DMS 273 (cell line): ENCODE measurements around the gene PYGB.
"Not testable (repeated sequence)": the region's sequence is repeated elsewhere in the genome, so short reads cannot be mapped to it uniquely, and the experiment has no call there.

Experiments
- DNase-seq: peaks from one replicate; lab custom pipeline; 2025; ENCODE audit not compliant: unreplicated experiment; lab: John Stamatoyannopoulos, UW

Gene PYGB

DNA sequence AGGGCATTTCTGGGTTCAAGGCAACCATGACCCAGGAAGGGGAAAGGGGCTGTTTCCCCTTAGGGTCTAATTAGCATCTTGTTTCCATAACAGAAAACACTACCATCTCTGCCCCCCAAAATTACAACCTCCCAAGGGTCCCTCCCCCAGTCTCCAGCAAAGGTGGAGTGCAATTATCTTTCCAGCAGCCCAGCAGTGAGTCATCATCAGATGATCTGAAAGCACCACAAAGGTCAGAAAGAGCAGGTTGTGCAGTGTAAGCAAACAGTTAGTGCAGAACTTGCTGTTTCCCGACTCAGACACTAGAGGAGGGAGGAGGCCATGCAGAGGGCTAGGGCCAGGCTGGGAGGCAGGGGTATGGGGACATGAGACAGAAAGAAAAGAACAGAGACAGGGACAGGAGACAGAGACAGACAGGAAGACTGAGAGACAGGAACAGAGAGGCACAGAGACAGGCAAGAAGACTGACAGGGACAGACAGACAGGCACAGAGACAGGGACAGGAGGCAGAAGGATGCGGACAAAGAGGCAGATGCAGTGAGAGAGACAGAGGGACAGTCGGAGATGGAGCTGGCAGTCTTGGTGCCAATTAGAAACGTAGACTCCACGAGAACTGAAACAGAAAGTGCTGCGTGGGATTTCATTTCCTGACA is 62.5 kb downstream of the PYGB start:
- DNase-seq, result peak; percentile 74

DNA sequence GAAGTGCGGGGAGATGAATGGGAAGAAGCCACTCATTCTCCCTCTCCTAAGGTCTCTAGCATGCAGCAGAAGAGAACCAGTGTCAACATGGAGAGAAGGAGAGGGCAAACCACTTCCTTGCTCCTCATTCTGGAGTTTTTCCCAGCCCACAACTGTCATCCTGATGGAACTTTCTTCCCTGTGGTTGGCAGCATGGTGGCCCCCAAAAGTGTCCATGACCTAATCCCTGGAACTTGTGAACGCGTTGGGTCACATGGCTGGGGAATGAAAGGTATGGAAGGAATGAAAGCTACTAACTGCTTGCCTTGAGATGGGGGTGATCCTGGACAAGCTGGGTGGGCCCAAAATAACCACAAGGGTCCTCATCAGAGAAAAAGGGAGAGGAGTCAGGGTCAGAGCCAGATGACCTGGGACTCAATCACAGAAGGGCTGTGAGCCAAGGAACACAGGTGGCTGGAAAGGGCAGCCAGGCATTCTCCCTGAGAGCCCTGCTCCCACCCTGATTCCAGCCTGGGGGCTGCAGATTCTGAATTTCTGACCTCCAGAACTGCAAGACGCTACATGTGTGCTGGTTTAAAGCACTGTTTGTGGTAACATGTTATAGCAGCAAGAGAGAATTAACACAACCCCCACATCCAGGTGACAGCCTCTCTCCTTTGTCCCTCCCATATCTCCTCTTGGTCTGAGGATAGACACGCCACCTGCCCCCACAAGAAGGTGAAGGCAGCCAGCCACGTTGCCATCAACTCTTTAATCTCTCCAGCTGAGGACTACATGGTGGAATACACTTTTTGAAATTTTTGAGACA is 63.2 kb downstream of the PYGB start:
- DNase-seq, result no peak

DNA sequence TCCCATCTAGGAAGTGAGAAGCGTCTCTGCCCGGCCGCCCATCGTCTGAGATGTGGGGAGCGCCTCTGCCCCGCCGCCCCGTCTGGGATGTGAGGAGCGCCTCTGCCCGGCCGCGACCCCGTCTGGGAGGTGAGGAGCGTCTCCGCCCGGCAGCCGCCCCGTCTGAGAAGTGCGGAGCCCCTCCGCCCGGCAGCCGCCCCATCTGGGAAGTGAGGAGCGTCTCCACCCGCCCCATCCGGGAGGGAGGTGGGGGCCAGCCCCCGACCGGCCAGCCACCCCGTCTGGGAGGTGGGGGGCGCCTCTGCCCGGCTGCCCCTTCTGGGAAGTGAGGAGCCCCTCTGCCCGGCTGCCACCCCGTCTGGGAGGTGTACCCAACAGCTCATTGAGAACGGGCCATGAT is 64.8 kb downstream of the PYGB start:
- DNase-seq, result not testable (repeated sequence)

DNA sequence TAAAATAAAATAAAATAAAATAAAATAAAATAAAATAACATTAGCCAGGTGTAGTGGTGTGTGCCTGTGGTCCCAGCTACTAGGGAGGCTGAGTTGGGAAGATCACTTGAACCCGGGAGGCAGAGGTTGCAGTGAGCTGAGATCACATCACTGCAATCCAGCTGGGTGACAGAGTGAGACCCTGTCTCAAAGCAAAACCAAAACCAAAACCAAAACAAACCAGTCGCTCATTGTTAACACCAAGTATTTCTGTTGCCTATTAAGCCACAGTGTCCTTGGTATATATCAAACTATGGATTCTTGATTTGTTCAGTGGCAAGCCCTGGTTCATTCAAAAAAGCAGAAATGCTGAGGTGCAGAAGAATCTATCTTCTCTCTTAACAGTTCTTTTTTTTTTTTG is 65.7 kb downstream of the PYGB start:
- no peak for DNase-seq

DNA sequence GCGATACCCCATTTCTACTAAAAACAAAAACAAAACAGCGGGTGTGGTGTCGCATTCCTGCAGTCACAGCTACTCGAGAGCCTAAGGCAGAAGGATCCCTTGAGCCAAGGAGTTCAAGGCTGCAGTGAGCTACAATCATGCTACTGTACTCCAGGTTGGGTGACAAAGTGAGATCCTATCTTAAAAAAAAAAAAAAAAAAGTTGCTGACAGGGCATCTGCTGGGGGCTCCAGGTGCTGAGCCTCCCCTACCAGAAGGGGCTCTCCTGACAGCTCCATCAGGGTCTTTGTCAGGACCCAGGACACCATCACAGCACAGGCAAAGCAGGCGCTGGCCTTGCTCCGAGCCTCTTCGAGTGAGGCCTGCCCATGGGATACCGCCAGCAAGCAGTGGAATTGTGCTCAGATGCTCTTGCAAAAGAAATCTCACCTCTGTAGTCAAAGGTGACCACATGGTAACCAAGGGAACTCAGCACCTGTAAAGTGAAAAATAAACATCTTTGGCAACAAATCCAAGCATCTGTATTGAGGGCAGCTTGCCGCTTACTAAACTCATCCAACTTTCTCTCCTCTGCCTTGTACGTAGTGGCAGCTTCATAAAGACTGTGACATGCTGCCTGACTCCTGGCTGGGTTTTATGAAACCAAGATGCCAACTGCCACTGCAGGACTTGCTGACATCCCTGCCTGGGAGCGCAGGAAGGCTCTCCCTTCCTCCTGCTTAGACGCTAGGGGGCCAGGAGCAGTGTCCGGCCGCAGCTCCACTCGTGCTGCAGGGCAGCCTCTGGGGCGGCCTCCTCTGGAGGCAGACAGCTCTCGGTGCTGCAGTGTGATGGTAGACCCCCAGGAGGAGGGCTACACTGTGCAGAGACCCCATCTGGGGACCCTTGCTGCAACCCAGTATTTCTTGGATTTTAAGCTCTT is 66.9 kb downstream of the PYGB start:
- DNase-seq, result no peak

DNA sequence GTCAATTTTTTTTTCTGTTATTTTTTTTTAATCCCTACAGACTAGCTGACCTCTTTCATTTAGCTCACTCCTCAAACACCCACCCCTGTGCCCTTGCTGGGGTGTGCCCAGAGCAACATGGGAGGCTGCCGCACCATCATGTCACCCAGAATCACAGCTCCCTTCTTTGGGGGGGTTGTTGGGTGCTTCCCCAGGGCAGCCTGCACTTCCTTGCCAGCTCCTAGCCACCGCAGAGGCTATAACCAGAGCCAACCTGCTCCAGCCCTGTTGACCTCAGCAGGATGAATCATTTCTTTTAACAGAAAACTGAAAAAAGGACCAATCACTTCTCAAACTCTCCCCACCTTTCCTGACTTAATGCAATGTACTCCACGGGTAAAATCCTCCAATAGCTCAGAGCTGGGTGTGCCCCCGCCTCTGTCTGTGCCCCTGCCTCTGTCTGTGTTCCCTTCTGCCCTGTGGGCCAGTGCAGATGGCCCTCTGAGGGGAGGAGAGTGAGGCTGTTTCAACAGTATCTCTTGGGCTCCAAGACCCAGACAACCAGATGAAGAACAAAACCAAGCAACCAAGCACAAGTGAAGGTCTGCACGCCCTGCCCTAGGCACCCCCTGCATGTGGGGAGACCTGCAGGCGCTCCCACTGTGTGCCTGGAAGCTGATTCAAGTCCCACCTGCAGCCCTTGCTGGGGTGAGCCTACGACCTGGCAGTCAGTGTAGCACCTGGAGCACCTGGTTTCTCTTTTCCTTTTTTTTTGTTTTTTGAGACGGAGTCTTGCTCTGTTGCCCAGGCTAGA is 67.7 kb downstream of the PYGB start:
- DNase-seq, result no peak

DNA sequence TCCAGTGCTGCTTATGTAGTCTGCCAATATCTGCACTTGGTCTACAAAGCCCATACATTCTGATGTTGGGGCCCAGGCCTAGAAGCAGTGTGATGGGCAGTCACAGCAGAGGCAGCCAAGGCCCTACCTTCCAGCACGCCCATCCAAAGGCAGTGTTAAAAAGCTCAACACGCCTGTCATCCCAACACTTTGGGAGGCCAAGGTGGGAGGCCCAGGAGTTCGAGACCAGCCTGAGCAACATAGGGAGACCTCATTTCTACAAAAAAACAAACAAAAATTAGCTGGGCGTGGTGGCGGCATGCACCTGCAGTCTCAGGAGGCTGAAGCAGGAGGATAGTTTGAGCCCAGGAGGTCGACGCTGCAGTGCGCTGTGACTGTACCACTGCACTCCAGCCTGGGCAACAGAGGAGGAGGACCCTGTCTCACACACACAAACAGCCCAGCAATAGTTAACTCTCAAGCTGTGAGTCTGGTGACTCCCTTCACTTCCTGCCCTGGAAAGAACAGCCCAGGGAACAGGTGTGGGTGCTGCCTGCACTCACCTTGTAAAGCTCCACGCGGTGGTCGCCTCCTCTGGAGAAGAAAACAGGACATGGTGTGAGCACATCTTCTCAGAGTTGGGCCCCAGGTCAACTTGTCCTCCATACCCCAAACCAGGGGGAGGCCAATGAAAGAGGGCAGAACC is 68.8 kb downstream of the PYGB start:
- DNase-seq, result no peak

DNA sequence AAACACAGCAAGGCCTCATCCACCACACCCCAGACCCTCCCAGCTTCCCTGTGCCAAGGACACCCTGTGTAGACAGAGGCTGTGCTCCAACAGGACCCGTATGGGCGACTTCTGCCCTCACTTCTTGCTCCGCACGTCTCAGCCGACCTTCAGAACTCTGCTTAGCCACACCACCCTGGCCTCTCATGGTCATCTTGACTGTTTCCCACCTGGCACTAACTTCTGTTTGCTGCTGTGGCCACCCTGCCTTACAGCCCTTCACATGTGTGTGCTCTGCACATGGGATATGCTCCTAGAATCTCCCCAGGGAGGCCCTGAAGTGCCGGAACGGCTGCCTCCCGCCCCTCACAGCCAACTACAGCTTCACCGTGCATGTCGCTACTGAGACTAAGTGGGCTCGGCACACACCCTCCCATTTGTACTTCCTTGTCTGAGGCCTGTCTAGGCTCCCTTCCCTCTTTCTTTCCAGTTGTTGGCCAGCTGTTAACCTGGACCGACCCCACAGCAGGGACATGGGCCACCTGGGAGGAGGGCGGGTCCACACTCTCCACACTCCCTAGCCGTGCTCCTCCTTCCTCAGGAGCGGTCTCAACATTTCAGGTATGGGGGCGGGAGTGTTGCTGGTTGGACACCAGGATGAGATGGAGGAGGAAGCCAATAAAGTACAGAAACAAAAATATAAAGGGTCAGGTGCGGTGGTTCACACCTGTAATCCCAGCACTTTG is 69.6 kb downstream of the PYGB start:
- DNase-seq, result no peak

DNA sequence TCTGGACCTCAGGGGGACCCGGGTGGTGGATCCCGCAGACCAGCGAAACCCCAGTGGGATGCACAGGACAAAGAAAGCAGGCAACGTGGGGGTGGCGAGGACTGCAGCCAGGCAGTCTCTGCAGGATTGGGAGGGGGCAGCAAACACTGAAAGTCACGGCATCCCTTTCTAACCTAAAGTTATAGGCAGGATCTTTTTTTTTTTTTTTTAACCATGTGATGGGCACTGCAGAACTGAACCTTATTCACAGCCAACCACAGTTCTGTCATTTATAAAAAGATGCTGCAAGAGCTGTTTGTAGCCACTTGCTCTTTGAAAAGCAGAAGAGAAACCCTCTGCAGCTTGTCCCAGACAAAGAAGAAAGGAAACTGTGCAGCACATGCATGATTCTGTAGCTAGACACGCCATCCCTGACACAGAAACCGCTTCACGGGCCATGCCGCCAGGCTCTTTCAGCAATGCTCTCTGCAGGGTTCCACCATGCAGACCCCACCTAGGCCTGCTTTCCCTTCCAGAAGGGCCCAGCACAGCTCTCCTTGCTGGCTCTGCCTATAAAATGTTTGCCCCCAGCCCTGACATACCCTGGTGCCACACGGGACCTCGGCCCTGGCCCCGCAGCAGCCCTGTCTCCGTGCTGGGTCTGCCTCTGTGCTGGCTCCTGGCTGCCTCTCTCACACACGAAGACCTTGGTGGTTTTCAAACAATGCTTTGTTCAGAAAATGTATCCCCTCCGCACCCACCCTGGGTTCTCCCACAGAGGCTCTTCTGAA is 70.8 kb downstream of the PYGB start:
- DNase-seq, result no peak

DNA sequence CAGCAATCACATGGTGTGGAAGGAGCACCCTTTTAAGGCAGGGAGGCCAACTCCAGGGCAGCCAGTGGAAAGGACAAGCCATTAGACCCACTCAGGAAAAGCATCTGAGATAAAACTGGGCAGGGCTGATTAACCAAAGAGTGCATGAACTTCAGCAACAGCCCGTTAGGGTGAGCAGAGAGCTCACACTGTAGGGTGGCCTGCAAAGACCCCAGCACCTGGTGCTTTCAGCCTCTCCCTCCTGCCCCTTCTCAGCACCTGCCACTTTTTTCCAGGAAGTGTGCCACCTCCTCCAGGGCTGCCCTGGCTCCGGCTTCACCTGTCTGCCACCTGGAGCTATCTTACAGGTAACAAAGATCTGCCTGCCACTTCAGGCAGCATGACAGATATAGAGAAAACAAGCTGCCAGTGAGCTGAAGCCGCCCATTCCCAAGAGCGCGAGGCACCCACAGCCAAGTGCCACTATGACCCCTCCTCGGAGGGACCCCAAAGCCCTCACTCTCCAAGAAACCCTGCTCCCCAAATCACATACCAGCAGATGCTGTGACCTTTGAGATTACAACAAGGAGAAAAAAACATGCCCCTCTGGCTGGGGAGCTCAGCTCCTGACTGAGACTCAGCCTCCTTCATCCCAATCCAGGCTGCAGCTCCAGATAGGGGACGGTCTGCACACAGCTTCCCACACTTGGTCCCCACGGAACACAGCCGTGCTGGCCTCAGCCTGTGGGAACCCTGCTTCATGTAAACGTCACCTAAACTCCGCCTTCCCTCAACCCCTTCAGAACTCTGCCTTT is 71.6 kb downstream of the PYGB start:
- DNase-seq, result no peak

DNA sequence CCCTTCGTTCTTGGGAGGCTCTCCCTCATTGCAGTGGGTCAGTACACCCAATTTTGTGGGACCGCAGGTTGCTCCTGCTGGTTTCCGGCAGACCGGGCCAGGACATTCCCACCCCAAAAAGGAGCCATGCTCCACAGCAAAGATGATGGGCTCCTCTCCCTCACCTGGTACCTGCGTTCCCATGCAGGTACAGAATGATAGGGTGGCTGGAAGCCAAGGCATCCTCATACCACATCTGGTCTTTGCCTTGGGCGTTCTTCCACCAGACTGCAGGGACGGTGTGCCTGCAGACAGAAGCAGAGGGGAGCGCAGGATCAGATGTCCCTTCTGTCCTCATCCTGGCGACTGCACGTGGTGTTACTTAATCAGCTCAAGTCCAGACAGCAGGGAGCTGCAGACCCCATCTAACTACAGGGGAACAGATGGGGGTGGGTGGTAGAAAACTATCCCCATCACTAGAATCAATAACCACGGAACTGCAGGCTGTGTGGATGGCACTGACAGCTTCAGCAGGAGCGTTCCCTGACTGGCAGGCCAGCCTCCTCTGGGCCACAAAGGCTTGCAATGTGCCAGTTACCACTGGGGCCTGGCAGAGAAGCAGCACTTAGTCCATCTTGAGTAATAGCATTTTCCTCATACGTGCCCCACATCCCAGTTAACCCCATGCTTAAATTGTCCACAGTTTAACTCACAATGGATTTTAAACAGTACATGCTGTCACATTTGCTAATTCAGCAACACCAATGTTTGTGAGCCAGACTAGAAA is 72.3 kb downstream of the PYGB start:
- DNase-seq, result no peak

DNA sequence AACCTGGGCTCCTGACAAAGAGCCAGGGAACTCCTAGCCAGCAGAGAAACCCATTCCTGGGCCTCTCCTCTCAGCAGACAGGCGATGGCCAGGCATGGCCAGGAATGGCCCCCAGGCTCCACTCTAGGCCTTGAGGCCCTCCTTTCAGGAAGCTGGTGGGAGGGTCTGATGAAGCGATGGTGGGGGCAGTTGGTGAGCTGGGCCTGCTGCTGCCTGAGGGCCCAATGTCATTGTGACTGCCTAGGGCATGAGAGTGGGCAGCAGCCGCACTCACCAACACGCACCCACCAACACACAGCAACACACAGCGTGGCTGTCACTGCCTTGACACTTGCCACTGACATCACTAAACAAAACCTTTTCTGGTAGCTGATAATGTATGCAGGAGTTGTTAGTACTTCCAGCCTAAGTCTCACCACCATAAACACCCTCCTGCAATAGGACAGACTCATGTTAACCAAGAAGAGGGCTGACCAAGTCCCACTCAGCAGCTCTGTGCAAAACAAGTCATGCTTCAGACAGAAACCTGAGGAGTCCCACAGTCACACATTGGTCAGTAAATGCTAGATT is 73.5 kb downstream of the PYGB start:
- DNase-seq, result no peak

DNA sequence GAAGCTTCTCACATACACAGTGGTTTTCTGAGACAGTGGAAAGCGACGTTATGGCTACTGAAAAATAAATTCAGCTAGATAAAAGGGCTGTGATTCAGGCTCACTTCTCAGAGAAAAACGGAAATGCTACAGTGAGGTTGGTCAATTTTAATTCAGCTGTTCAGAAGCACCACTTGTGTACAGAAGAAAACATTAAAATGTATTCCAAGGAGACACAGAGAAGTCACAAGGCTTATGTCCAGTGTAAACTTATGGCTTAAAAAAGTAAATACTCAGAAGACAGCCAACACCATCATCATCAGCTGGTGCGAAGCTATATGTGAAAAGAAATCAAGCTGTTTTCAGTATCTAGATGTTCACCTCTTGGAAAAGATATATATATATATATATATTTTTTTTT is 74.1 kb downstream of the PYGB start:
- no peak for DNase-seq

DNA sequence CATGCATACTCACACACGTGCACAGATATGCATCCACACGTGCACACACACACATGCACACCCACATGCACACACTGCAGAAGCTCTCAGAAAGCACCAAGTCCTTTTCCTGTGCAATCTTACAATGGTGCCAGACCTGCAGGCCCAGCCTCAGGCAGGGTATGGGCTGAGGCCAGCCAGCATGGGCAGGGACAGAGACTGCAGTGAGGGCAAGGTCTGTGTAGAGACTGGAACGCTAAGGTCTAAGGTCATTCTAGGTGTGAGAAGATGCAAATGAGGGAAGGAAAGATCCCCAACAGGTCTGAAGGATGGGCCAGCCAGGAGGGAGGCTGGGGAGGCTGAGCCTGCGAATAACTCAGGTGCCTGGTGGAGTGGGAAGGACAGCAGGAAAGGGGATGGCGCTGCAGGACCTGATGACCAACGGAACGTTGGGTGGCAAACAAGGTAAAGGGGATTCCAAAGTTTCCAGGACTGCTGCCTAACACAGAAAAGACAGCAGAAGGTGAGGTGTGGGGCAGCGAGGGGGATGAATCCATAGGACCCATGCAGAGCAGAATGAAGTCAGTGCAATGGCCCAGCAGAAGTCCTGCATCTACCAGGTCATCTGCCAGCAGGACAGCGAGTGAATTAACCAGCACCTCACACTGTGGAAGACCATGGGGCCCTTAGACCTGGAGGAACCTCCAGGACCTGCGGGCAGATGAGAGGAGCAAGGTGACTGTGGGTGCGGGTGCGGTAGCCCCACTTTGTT is 75.8 kb downstream of the PYGB start:
- no peak for DNase-seq

DNA sequence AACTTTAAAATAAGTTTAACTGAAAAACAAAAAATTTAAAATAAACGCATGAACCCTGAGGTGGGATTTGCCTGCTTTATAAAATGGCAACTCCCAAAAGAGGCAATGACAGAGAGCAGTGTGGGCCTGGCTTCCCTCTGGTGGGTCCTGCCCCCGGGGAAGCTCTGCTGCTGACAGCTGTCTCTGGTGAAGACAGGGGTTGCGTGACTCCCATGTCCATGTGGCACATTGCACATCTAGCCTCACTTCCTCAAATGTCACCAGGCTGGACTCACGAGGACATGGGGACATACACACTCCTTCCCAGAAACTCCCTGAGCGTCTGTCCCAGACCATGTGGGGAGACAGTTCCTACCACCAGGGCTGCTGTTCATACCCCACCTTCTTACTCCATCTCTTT is 76.5 kb downstream of the PYGB start:
- no peak for DNase-seq

DNA sequence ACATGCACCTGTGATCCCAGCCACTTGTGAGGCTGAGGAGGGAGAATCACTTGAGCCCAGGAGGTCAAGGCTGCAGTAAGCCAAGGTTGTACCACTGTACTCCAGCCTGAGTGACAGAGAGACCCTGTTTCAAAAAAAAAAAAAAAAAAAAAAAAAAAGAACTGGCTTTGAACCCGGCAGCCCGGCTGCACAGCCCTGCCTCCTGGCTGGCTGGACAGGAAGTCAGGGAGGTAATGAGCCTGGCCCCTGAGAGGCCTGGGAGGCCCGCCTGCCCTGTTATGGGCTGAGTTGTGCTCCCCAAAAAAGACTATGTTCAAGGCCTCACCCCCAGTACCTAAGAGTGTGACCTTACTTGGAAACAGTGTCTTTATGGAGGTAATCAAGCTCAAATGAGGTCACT is 77.2 kb downstream of the PYGB start:
- DNase-seq, result no peak
